Pancreas (tissue), 10 donors: Measurements from ENCODE around the gene SLC35G3. TPM values are rescaled to one million over a fixed set of nuclear protein-coding genes. Genes with fewer than 3 reads are reported as not detected.
"Not testable (repeated sequence)": the region's sequence is repeated elsewhere in the genome, so short reads cannot be mapped to it uniquely, and the experiment has no call there.

Experiments
- ATAC-seq, 4 donors: fragments of 200-7000 bp; cut with Tn5 transposase; one replicate each; pipeline versions ENCODE4 v1.8.0 to v1.9.1; 2020; ENCODE audit warnings: mild to moderate bottlenecking in 4 of 4, moderate library complexity in 4 of 4
- DNase-seq, 6 donors: peaks; one replicate each; pipeline ENCODE4 v3.0.0-alpha.2; 2020
- FAIRE-seq: peaks from 2 replicates; lab custom pipeline; 2012; peaks lifted over from hg19 to GRCh38; lab: Jason Lieb, UNC
- H3K27ac ChIP-seq, 4 donors: fragments of 200-600 bp; sonication (generic); 1 replicate in 3 of 4; 2 replicates in 1 of 4; pipeline versions ENCODE4 v1.5.0 to v1.8.0; 2020
- H3K27me3 ChIP-seq, 4 donors: fragments of 200-600 bp; one replicate each; pipeline ENCODE4 v1.8.0; 2021
- H3K36me3 ChIP-seq, 3 donors: fragments of 200-600 bp; sonication (generic) in 1 of 3; one replicate each; pipeline versions ENCODE4 v1.5.0 to v1.8.0; 2020 to 2021
- H3K4me1 ChIP-seq, 3 donors: fragments of 200-600 bp; one replicate each; pipeline ENCODE4 v1.8.0; 2021
- H3K4me3 ChIP-seq, 4 donors: fragments of 200-600 bp; sonication (generic) in 2 of 4; one replicate each; pipeline versions ENCODE4 v1.5.0 to v1.8.0; 2020 to 2021
- H3K9me3 ChIP-seq, 4 donors: fragments of 200-600 bp; one replicate each; pipeline ENCODE4 v1.8.0; 2021
- WGBS, 2 donors: extraction: QIAGEN DNeasy Blood & Tissue Kit; methylation state at CpG; one replicate each; pipeline ENCODE4 v1.1.7; 2013; 5-methylcytosine and 5-hydroxymethylcytosine counted together
- intact Hi-C, 3 donors: fragments of 100-400 bp; cut with DNase I; formaldehyde crosslinking; loops; one replicate each; pipeline versions ENCODE4 v1.11.1 to v1.14.2; 2022
- polyA plus RNA-seq, 2 donors: library from polyadenylated mRNA; stranded (reverse); fragments of 200-250 nt; gene quantifications; one replicate each; pipeline ENCODE4 v1.2.3, GENCODE V29; 2013
- total RNA-seq, 6 donors: library from RNA; stranded (reverse); fragmentation: NEBNext Ultra II Directional in 4 of 6; extraction: Animal tissue kit (Norgen Biotek cat#: 25700) in 4 of 6; gene quantifications; one replicate each; pipeline versions ENCODE4 v1.2.1 to v1.2.4, GENCODE V29; 2021 to 2023
- TF ChIP-seq, protein P1 (sequence below), 4 donors: fragments of 200-600 bp; sonication (generic) in 3 of 4; IDR thresholded peaks; one replicate each; pipeline versions ENCODE4 v1.5.0 to v1.8.0; 2021; ENCODE audit warnings: antibody characterized with exemption in 4 of 4
- donor health status: healthy with polysubstance abuse.
- donor health status: DM: no; HTN: no; CAD: no; lungs with moderate emphysema.
- donor health status: DM: no; HTN: no; CAD: no.
- donor health status: control.
- donor health status: control.
- donor health status: Bipolar disorder and iron deficiency.
- donor health status: DM: yes; HTN: yes; CAD: no.
- donor health status: DM: no; HTN: no; CAD: no.
- donor health status: DM: no; HTN: no; CAD: no.
- donor health status: DM: yes; HTN: yes; CAD: no.

Gene SLC35G3
- total and polyA plus RNA-seq, 8 donors, result not detected

- intact Hi-C loops, result no loop called here
- TF ChIP-seq, protein P1, sequence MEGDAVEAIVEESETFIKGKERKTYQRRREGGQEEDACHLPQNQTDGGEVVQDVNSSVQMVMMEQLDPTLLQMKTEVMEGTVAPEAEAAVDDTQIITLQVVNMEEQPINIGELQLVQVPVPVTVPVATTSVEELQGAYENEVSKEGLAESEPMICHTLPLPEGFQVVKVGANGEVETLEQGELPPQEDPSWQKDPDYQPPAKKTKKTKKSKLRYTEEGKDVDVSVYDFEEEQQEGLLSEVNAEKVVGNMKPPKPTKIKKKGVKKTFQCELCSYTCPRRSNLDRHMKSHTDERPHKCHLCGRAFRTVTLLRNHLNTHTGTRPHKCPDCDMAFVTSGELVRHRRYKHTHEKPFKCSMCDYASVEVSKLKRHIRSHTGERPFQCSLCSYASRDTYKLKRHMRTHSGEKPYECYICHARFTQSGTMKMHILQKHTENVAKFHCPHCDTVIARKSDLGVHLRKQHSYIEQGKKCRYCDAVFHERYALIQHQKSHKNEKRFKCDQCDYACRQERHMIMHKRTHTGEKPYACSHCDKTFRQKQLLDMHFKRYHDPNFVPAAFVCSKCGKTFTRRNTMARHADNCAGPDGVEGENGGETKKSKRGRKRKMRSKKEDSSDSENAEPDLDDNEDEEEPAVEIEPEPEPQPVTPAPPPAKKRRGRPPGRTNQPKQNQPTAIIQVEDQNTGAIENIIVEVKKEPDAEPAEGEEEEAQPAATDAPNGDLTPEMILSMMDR (IDR thresholded peaks at IDR 0.05), result no peak
- FAIRE-seq (no peak), DNase-seq (peak in 1 of 6 donors; percentile 38), ATAC-seq (no peak)
- WGBS, 2 donors, result 78% methylated on average over 13 of the region's 13 CpGs
- no peaks in the 10 kb centered on the region for H3K36me3 ChIP-seq
- no peaks in the 10 kb centered on the region for H3K9me3 ChIP-seq
- H3K27ac ChIP-seq, result no peak overlapping the region
- H3K4me3 ChIP-seq, result no peak overlapping the region
- no peaks in the 10 kb centered on the region for H3K27me3 ChIP-seq
- H3K4me1 ChIP-seq, result no peaks in the 10 kb centered on the region
These were observed 39.7 kb downstream of the SLC35G3 start for GRCh38 chr17:35154196-35155165.

DNA sequence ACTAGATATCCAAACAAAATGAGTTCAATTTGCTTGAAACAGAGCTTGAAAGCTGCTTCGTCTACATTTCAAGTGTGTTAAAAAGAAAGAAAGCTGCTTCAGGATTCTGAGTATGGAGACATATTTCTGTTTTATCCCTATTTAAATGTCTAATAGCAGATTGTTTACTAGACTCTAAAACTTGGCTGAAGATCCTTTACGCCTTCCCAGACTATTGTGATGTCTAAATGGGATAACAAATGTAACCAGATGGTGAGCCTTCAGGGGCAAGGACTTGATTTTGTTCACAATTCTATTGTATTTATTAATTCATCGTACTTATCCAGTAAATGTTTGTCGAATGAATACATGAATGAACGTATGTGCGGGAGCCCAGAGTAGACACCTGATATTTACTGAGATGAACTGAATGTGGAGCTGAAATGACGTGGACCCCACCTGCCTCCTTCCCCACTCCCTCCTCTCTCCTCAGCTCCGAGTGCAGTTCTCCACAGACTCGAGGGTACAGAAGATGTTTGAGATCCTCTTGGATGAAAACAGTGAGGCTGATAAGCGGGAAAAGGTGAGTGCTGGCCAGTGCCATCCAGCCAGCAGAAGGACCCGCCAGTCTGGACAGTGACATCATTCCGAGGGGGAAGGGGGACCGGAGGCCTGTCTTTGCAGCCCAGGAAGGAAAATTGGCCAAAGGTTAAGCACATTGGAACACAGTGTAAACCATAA lies 41.6 kb downstream of the SLC35G3 start:
- Histone ChIP-seq H3K9me3 (no peaks in the 10 kb centered on the region), H3K36me3 (no peaks in the 10 kb centered on the region), H3K27ac (no peak overlapping the region), H3K4me1 (no peaks in the 10 kb centered on the region), H3K4me3 (no peak overlapping the region), H3K27me3 (no peaks in the 10 kb centered on the region)
- DNase-seq, result no peak
- intact Hi-C loops, result no loop called here
- TF ChIP-seq, protein P1 (IDR thresholded peaks at IDR 0.05), result no peak
- WGBS, 2 donors, result 51 to 55% methylated on average over 13 of the region's 13 CpGs
- ATAC-seq, result no peak
- no peak for FAIRE-seq

GRCh38 chr17:35151080-35151479 lies 43.1 kb downstream of the SLC35G3 start:
- H3K4me1 ChIP-seq, ATAC-seq, intact Hi-C loops, FAIRE-seq, H3K27me3 ChIP-seq, H3K4me3 ChIP-seq, DNase-seq, H3K27ac ChIP-seq, H3K36me3 ChIP-seq, H3K9me3 ChIP-seq: not testable (repeated sequence)
- WGBS, 2 donors, result 79 to 89% methylated on average over 29 of the region's 29 CpGs

GRCh38 chr17:35149941-35150340 lies 44.3 kb downstream of the SLC35G3 start:
- ATAC-seq, result no peak
- Histone ChIP-seq H3K36me3 (no peaks in the 10 kb centered on the region), H3K27me3 (no peaks in the 10 kb centered on the region), H3K4me1 (no peaks in the 10 kb centered on the region), H3K4me3 (no peak overlapping the region), H3K27ac (no peak overlapping the region), H3K9me3 (no peaks in the 10 kb centered on the region)
- WGBS, 2 donors, result 77 to 86% methylated on average over 11 of the region's 11 CpGs
- no peak for FAIRE-seq
- intact Hi-C loops, result no loop called here
- no peak for DNase-seq
- TF ChIP-seq, protein P1 (IDR thresholded peaks at IDR 0.05), result no peak

- no peaks in the 10 kb centered on the region for H3K27me3 ChIP-seq
- intact Hi-C loops, result no loop called here
- no peak for ATAC-seq
- H3K27ac ChIP-seq, result no peak overlapping the region
- DNase-seq, result no peak
- H3K9me3 ChIP-seq, result no peaks in the 10 kb centered on the region
- H3K36me3 ChIP-seq, result no peaks in the 10 kb centered on the region
- TF ChIP-seq, protein P1 (IDR thresholded peaks at IDR 0.05), result no peak
- no peaks in the 10 kb centered on the region for H3K4me1 ChIP-seq
- no peak overlapping the region for H3K4me3 ChIP-seq
- WGBS, 2 donors, result 47 to 54% methylated on average over 9 of the region's 9 CpGs
- FAIRE-seq, result no peak
These were observed 46.0 kb downstream of the SLC35G3 start for GRCh38 chr17:35148144-35148543.
